HG02938 (cell line): ENCODE results near the gene DNAJC15.

Source experiments
- ATAC-seq: cut with Tn5 transposase; IDR thresholded peaks from one replicate; pipeline ENCODE4 v1.9.1; 2021; ENCODE audit warnings: mild to moderate bottlenecking, moderate library complexity; ENCODE audit not compliant: unreplicated experiment

Gene DNAJC15

DNA sequence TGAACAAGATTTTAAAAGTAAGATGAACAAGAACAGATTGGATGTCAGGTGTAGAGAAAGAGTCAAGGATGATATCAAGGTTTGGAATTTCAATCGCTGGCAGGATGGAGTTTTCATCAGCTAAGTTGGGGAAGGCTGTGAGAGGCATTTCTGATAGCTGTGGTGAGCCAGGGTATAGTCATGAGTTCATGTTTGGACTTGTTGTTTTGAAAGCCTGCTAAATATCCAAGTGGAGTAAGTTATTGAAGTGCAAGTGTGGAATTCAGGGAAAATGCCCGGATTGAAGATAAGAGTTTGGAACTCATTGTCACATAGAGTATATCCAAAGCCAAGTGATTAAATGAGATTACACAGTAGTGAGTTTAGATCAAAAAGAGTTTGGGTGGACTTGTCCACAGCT, 20.4 kb upstream of the DNAJC15 start:
- no peak for ATAC-seq

DNA sequence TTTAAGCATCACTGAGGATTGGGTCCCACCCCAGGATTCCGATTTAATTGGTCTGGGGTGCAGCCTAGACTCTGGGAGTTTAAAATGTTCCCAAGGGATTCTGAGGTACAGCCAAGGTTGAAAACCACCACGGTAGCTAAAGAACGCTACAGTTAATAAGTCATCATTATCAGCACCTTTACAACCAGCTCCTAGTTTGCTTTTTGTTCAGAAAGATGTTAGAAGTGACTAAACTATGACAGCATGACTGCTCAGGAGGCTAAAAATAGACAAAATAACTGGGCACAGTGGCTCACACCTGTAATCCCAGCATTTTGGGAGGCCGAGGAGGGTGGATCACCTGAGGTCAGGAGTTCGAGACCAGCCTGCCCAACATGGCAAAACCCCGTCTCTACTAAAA, 19.7 kb upstream of the DNAJC15 start:
- ATAC-seq: no peak

DNA sequence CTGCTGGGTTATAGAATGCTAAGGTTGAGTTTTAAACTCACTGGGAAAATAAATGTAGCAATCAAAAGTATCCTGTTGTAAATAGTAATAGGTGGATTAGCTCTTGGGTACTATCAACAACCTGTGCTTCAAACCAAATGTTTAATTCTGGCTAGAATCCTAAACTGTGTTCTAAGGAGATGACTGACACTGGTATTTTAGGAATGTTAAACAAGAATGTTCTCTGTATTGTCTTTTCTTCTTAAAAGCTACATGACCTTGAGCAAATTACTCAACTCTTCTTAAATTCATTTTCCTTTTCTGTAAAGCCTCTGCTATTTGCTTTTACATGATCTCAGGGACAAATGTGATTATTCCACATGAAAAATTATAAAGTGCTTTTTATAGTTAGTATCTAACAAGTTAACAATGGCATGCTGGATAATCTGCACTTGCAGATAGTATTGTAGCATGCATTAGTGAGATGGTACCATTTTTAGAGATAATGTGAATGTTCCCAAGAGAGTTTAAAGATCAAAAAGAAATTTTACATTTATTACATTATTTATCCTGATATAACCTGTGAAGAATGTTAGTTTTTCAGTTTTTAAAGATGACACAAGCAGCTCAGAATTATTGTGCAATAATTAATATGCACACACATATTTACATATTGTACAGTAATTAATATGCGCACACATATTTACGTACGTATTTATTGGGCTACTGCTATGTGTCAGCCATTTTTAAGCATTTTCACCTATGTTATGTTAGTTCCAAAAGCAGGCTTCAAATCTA, 17.7 kb upstream of the DNAJC15 start:
- no peak for ATAC-seq

DNA sequence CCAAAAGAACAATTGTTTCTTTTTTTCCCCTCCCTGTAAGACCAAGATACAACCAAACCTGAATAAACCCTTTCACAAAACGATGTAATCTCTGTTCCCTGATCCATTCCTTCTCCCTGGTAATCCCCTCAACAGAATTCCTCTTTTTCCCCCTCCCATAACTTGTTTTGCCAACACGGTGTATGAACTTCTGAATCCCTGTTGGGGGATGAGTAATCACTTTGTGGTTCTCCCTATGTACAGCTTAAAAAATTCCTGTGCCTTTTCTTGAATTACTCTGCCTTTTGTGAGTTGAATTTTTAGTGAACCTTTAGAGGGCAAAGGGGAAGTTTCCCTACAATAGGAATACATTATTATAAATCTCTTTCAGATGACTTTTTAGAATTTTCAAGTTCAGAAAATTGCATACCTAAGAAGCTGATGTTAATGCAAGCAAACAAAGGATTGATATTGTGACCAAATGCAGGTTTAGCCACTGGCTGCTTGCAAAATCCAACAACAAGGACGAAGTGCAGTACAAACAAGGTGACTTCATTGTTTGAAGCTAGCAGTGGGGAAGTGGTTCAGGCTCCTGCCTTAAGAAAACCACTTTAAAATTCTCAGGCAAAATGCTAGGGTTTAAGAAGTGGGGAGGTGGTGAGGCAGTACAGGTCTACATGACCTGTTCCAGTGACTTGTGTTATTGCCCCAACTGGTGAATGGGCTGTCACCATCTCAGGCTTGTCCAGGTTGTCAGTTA, 16.3 kb upstream of the DNAJC15 start:
- ATAC-seq: no peak

DNA sequence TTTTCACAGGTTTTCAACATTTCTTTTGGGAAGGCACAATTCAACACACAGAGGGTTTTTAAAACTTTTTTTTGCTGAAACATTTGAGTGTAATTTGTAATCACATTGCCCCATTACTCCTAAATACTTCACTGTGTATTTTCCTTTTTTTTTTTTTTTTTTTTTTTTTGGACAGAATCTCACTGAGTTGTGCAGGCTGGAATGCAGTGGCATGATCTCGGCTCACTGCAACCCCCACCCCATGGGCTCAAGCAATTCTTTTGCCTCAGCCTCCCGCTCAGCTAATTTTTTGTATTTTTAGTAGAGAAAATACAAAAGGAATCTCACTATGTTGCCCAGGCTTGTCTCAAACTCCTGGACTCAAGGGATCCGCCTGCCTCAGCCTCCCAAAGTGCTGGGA, 14.8 kb upstream of the DNAJC15 start:
- no peak for ATAC-seq

DNA sequence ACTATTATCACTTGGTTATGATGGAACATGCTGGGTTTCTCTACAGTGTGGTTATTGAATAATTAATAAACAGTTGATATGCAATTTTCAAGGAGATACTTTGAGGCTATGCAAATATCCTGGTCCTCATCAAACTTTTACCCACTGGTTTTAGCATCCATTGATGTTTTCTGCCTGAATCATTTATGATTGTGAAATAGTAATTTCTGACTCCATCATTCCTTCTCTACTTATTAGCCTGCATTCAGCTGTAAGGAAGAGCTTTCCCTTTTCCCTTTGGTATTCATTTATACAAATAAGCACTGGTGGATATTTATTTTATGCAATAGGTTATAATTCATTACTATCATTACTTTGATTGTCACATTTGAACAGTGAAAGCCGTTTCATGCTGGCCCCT, 13.9 kb upstream of the DNAJC15 start:
- ATAC-seq: no peak

DNA sequence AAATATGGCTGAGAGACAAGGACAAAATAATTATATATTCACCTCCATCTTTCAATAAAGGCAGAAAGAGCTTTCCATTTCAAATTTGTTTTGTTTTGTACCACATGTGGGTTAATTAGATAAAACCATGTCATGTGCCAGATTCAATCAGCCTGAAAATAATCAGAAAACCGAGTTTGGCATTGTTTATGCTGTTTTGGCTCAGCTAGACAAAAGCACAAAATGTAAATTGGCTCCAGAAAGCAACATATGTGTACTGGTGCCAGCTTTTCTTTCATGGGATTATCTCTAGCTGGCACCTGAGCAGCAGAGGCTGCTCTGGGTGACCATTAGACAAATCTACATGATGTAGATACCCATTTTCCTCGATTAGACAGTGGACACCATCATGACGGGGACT, 9.2 kb upstream of the DNAJC15 start:
- ATAC-seq: no peak

DNA sequence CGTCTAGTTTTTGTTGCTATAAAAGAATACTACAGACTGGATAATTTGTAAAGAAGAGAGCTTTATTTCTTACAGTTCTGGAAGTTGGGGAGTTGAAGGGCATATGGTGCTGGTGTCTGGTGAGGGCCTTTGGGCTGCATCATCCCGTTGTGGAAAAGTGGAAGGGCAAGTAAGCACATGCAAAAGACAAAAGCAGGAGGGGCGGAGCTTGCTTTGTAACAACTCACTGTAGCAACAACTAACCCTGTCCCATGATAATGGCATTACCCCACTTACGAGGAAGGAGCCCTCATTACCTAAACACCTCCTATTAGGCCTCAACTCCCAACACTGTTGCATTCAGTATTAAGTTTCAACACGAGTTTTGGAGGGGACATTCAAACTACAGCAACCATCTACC, 7.2 kb upstream of the DNAJC15 start:
- no peak for ATAC-seq

DNA sequence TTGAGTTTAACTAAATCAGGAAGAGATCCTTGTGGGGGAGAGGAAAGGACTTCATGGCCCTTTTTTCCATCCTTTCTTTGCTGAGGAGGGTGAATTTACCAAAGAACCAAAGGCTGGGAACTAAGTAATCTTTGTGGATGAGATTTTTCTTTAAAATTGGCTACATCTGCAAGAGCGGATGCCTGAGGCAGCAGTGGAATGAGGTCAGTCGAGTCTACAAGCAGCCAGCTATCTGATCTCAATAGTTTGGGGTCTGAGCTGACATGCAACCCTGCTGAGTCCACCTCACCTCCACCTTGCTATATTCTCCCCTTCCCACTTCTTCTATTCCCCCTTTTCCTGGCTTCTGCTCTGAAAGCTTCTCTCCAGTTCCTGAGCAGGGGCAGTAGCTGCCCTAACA, 3.6 kb upstream of the DNAJC15 start:
- ATAC-seq: no peak

DNA sequence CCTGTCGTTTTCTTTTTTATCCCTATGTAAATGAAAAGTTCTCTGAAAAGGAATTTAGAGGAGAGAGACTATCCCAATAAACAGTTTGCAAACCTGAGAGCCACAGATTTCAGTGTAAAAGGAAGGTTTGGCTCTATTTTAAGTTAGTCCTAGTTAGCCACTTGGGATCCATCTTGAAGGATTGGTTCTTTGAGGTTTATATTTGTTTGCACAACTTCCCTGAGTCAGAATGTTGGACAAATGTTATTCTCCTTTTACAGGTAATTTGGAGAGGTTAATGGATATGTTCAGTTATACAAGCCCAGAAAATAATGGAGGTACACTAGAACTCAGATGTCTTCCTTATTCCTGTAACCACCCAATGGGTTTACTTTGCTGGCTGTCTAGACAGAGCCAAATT, 2.6 kb upstream of the DNAJC15 start:
- ATAC-seq: no peak

DNA sequence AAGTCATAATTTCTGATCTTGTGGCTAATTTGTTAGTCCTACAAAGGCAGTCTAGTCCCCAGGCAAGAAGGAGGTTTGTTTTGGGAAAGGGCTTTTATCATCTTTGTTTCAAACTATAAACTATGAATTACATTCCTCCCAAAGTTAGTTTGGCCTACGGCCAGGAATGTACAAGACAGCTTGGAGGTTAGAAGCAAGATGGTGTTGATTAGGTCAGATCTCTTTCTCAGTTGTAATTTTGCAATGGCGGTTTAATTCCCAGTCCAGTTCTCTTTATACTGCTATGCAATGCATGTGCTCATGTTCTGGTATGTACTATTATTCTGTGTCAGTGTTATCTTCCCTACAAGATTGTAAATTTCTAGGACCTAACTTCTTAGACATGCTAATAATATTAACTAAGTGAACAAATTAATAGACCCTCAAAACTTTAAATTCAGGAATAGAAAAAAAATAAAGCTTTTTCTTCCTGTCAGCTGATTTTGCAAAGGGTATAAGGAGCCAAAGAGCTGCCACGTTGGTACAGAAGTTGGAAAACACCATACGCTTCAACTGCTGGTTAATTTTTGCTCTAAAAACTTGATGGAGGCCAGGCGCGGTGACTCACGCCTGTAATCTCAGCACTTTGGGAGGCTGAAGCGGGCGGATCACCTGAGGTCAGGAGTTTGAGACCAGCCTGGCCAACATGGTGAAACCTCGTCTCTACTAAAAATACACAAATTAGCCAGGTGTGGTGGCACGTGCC, 1.3 kb upstream of the DNAJC15 start:
- ATAC-seq: no peak

DNA sequence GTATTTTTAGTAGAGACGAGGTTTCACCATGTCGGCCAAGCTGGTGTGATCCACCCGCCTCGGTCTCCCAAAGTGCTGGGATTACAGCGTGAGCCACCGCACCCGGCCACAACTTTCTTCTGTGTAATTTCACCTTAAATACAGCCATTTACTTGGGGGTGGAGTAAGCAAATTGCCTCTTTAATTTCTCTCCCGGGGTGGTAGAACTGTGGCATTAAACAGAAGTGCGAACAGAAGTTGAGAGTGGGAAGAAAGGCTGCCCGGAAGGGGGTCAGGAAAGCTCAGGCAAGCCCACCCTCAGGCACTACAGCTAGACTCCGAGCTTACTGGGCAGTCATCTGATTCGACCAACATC, 475 bp upstream of the DNAJC15 start:
- ATAC-seq: no peak

DNA sequence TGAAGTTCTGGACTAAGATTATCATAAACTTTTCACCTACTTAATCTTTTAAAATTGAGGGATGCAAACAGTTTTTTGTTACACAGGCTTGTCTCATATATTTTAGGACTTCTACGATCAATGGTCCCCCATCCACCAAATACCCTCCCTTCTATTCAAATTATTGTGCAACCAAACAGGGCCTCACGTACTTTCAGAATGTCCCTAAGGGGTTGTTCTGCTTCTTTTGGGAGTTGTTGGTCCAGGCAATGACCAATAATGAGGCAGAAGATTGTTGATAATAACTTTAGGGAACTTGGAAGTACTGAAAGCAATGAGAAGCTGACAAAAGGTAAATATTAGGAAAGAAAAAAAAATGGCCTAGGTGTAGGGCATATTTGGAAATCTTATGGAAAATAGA, 2.9 kb downstream of the DNAJC15 start:
- no peak for ATAC-seq

DNA sequence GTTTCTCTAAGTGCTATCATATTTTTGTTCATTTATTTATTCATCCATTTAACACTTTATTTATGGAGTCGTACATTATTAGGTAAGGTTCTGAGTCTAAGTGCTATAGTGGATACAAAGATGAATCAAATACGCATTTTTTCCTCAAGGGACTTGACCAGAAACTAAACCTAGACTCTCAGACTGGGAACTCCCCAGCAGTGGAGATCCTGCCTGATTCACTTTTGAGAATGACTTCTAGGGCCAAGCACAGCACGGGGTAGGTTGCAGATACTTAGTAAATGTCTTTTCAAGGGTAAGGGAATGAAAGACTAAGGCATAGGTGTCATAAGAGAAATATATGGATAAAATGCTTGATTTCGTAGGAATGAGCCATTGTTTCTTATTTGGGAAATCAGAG, 7.2 kb downstream of the DNAJC15 start:
- no peak for ATAC-seq

DNA sequence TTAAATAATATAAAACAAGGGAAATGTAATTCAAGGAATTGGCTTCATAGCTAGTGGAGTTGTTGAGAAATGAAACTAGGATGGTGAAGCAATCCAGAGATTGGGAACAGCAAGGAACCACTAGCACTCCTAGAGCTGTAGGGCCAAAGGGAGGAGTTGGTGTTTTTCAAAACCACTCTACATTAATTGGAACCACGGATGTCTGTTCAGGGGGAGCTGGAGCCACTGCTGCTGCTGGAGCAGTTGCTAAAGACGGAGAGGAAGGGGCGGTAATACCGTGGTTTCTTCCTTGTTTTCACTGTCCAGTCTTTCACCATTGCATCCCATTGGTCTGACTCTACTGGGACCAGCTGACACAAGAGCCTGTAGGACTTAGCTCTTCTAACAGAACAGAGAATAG, 8.5 kb downstream of the DNAJC15 start:
- no peak for ATAC-seq

DNA sequence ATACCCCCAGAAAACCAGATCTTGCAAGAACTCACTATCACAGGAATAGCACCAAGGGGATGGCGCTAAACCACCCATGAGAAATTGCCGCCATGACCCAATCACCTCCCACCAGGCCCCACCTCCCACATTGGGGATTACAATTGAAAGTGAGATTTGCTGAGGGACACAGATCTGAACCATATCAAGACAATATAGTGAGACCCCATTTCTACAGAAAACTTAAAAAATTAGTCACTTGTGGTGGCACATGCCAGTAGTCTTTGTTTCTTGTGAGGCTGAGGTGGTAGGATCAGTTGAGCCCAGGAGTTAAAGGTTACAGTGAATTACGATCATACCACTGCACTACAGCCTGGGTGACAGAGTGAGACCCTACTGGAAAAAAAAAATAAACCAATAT, 9.7 kb downstream of the DNAJC15 start:
- ATAC-seq: no peak

DNA sequence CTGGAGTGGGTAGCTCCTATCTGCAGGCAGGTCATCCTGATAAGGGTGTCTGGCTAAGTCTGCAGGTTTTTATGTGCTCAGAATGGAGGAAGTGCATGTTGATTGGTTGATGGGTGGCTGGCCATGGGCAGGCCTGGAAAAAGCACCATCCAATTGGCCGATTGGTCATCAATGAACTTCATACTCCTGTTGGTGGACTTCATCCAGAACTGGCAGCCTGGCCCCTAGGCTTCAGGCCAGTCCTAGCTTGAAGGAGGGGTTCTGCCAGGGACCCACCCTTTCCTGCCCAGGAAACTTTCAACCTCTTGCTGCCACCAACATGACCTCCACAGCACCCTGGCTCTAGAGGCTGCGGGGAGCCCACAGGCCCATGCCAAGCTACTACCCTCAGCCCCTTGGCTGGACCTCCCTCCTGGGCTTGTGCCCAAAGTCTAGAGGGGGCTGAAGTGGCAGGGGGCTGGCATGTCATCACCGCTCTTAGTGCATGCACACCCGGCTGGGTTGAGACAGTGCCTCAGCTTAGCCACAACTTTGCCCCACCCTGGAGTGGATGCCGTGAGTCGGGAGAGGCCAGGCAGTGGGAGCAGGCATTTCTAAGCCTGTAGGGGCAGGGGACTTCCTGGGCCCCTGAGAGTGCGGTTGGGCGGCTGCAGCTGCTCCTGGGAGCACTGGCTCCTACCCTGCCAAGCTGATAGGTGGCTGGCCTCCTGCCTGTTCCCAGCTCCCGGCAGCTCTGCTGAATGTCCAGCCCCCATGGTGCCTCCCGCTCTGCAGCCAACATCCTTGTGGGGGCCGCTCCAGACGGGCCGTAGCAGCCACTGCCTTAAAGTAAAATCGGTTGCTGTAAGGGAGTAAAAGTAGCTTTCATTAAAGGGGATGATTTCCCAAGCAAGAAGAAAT, 13.2 kb downstream of the DNAJC15 start:
- no peak for ATAC-seq

DNA sequence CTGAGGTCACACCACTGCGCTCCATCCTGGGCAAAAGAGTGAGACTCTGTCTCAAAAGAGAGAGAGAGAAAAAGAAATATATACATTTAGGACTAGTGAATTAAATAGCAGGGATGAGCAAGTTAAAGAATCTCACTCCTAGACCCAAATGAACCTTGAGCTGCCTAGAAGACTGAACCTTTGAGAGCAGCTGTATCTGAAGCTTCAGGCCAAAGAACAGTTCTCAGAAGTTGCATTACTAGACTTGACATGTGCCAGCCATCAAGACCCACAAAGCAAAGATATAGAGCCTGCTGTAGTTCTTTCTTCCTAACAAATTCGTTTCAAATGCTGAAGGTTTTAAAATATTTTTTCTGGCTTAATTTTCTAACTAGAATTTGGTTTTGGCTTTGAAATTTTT, 16.6 kb downstream of the DNAJC15 start:
- ATAC-seq: no peak

DNA sequence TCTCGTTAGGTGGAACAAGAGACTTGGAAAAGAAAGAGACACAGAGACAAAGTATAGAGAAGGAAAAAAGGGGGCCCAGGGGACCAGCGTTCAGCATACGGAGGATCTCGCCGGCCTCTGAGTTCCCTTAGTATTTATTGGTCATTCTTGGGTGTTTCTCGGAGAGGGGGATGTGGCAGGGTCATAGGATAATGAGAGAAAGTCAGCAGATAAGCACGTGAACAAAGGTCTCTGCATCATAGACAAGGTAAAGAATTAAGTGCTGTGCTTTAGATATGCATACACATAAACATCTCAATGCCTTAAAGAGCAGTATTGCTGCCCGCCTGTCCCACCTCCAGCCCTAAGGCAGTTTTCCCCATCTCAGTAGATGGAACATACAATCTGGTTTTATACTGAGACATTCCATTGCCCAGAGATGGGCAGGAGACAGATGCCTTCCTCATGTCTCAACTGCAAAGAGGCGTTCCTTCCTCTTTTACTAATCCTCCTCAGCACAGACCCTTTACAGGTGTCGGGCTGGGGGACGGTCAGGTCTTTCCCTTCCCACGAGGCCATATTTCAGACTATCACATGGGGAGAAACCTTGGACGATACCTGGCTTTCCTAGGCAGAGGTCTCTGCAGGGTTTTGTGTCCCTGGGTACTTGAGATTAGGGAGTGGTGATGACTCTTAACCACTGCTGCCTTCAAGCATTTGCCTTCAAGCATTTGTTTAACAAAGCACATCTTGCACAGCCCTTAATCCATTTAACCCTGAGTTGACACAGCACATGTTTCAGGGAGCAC, 17.4 kb downstream of the DNAJC15 start:
- peak; percentile 23 for ATAC-seq

DNA sequence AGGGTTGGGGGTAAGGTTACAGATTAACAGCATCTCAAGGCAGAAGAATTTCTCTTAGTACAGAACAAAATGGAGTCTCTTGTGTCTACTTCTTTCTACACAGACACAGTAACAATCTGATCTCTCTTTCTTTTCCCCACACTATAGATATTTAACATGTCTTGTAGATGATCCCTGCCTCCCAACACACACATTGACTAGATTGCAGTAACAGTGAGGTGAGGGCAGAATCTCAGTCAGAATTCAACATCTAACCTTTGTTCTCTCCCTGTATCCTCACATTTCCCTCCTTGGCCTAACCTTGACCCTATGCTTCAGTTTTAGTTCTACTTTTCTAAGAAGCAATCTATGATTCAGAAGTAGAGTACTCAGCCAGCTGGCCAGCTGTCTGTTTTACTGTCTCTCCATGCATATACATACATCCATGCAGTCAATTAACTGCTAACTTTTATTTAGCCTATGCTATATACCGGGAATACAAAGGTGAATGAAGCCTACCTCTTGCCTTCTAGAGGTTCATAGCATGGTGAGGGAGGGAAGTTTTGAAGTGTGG, 18.1 kb downstream of the DNAJC15 start:
- ATAC-seq: peak; percentile 67
